ENCODE data around the gene PTPRQ. TPM values are rescaled to one million over a fixed set of nuclear protein-coding genes. Genes with fewer than 3 reads are reported as not detected.
"Not testable (repeated sequence)": the region's sequence is repeated elsewhere in the genome, so short reads cannot be mapped to it uniquely, and the experiment has no call there.

PTPRQ gene
- total RNA-seq, 1 donor from 2014 or later: 0.64 TPM

- TF ChIP-seq, protein P1, sequence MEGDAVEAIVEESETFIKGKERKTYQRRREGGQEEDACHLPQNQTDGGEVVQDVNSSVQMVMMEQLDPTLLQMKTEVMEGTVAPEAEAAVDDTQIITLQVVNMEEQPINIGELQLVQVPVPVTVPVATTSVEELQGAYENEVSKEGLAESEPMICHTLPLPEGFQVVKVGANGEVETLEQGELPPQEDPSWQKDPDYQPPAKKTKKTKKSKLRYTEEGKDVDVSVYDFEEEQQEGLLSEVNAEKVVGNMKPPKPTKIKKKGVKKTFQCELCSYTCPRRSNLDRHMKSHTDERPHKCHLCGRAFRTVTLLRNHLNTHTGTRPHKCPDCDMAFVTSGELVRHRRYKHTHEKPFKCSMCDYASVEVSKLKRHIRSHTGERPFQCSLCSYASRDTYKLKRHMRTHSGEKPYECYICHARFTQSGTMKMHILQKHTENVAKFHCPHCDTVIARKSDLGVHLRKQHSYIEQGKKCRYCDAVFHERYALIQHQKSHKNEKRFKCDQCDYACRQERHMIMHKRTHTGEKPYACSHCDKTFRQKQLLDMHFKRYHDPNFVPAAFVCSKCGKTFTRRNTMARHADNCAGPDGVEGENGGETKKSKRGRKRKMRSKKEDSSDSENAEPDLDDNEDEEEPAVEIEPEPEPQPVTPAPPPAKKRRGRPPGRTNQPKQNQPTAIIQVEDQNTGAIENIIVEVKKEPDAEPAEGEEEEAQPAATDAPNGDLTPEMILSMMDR (IDR thresholded peaks at IDR 0.05): no peak
- no peak for DNase-seq (ENCODE audit: low spot score in 2 of 2)
- intact Hi-C loops (cut with DNase I): loop anchor here (2.0 to 5.0 kb wide), 2 partner anchors 125 to 293 kb away; no protein-coding TSS in a partner anchor
- H3K27me3 ChIP-seq: no peaks in the 10 kb centered on the region
- H3K4me3 ChIP-seq: no peak overlapping the region
- no peaks in the 10 kb centered on the region for H3K36me3 ChIP-seq
- no peaks in the 10 kb centered on the region for H3K9me3 ChIP-seq
- H3K4me1 ChIP-seq: no peaks in the 10 kb centered on the region
- no peak overlapping the region for H3K27ac ChIP-seq
These were observed 28.2 kb downstream of the PTPRQ start for GRCh38 chr12:80472236-80472635.

- H3K36me3 ChIP-seq: no peaks in the 10 kb centered on the region
- H3K9me3 ChIP-seq: no peaks in the 10 kb centered on the region
- no peak overlapping the region for H3K27ac ChIP-seq
- no peak for DNase-seq (ENCODE audit: low spot score in 2 of 2)
- H3K4me3 ChIP-seq: no peak overlapping the region
- TF ChIP-seq, protein P1 (IDR thresholded peaks at IDR 0.05): peak; percentile 31 to 49 (median 46)
- no peaks in the 10 kb centered on the region for H3K27me3 ChIP-seq
- intact Hi-C loops (cut with DNase I): loop anchor here (2.0 to 5.0 kb wide), 2 partner anchors 124 to 292 kb away; no protein-coding TSS in a partner anchor
- no peaks in the 10 kb centered on the region for H3K4me1 ChIP-seq
These were observed 29.0 kb downstream of the PTPRQ start for GRCh38 chr12:80472911-80473500.

DNA sequence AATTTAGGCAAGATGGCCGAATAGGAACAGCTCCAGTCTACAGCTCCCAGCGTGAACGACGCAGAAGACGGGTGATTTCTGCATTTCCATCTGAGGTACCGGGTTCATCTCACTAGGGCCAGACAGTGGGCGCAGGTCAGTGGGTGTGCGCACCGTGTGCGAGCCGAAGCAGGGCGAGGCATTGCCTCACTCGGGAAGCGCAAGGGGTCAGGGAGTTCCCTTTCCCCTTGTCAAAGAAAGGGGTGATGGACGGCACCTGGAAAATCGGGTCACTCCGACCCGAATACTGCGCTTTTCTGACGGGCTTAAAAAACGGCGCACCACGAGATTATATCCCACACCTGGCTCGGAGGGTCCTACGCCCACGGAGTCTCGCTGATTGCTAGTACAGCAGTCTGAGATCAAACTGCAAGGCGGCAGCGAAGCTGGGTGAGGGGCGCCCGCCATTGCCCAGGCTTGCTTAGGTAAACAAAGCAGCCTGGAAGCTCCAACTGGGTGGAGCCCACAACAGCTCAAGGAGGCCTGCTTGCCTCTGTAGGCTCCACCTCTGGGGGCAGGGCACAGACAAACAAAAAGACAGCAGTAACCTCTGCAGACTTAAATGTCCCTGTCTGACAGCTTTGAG lies 33.6 kb downstream of the PTPRQ start:
- H3K4me1 ChIP-seq; H3K27me3 ChIP-seq; intact Hi-C loops (cut with DNase I); H3K9me3 ChIP-seq; H3K36me3 ChIP-seq; H3K27ac ChIP-seq; H3K4me3 ChIP-seq; DNase-seq (ENCODE audit: low spot score in 2 of 2): not testable (repeated sequence)

DNA sequence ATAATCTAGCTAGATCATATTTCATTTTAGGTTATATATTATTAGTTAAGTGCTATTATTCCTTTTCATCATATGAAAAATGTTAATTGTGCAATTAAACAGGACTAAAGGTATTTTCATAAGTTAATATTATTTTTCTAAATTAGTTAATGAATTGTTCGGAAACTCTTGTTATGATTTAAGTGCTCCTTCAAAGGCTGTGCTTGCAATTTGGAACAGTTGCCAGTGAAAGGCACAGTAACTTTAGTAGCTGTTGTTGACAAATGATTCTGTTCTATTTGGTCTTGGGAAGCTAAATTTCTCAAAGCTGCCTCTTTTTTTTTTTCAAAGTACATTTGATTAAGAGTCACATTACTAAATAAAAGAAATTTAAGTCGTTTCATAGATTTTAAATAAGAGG lies 40.7 kb downstream of the PTPRQ start:
- no peaks in the 10 kb centered on the region for H3K36me3 ChIP-seq
- intact Hi-C loops (cut with DNase I): no loop called here
- H3K27ac ChIP-seq: no peak overlapping the region
- TF ChIP-seq, protein P1 (IDR thresholded peaks at IDR 0.05): no peak
- H3K27me3 ChIP-seq: no peaks in the 10 kb centered on the region
- H3K4me3 ChIP-seq: no peak overlapping the region
- no peak for DNase-seq (ENCODE audit: low spot score in 2 of 2)
- H3K4me1 ChIP-seq: no peaks in the 10 kb centered on the region
- H3K9me3 ChIP-seq: no peaks in the 10 kb centered on the region

DNA sequence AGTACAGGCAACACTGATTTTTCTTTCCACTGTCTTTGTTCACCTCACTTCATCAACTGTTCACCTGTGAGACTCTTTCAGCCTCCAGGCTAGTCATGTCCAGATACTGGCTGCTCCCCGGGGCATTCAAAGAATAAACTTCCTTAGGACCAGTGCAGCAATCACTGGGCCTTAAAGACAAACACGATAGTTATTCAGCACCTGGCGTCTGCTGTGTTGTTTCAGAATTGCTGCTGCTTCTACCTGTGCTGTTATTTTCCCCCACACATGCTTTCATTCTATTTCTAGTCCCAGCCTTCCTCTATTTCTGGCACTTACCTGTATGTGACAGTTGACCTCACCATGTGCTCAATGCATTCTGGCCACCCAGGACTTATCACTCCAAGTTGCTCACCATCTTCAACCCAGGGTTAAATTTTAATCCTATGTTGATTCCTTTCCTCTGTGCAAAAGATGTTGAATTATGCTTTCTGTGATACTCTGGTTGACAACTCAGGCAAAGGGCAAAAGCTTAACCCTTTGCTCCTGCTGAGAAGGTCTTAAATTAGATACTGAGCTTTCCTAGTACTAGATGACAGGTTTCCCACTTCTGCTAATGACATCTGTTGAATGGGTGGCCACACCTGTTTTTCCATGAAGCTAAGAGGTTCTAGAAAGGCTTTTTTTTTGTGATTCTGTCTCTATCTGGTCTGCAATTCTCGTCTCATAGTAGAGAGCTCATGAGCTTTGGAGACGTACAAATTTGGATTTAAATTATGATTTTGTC lies 41.4 kb downstream of the PTPRQ start:
- intact Hi-C loops (cut with DNase I): no loop called here
- TF ChIP-seq, protein P1 (IDR thresholded peaks at IDR 0.05): no peak

DNA sequence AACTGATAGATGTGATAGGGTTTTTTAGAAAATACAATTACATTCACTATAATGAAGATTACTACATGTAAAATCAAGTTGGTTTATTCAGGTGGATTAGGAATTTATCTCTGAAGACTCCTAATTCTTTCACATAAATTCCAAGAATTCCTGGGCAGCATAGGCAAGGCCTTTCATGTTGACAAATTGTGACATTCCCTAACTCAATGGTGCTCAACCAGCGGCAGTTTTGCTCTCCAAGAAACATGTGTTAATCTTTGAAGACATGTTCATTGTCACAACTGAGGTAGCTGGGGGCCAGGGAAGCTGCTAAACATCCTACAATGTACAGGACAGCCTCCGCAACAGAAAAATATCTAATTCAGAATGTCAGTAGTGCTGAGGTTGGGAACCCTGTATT lies 46.3 kb downstream of the PTPRQ start:
- Histone ChIP-seq H3K4me1 (no peaks in the 10 kb centered on the region), H3K27ac (no peak overlapping the region), H3K9me3 (no peaks in the 10 kb centered on the region), H3K27me3 (no peaks in the 10 kb centered on the region), H3K4me3 (no peak overlapping the region), H3K36me3 (no peaks in the 10 kb centered on the region)
- DNase-seq (ENCODE audit: low spot score in 2 of 2): no peak
- TF ChIP-seq, protein P1 (IDR thresholded peaks at IDR 0.05): no peak
- intact Hi-C loops (cut with DNase I): no loop called here

More for the DNA sequence above, 41.4 kb downstream of the PTPRQ start:
- Histone ChIP-seq H3K27ac (no peak overlapping the region), H3K4me1 (no peaks in the 10 kb centered on the region), H3K36me3 (no peaks in the 10 kb centered on the region), H3K4me3 (no peak overlapping the region), H3K27me3 (no peaks in the 10 kb centered on the region), H3K9me3 (no peaks in the 10 kb centered on the region)
- DNase-seq (ENCODE audit: low spot score in 2 of 2): no peak

Data from ascending aorta (tissue), 2 donors.